ENCODE data around the gene BTG4. TPM values are rescaled to one million over a fixed set of nuclear protein-coding genes. Genes with fewer than 3 reads are reported as not detected.

The BTG4 gene
- total and polyA plus RNA-seq, 2 donors (not counting 3 experiments of a cell fraction or from before 2014, with no cell fraction given), result not detected

- intact Hi-C loops (cut with micrococcal nuclease), result no loop called here
- H3K4me2 ChIP-seq (ENCODE audit: insufficient read depth, low read length), result no peak overlapping the region
- POLR2A ChIA-PET, result no interaction called here
These were observed 11.9 kb upstream of the BTG4 start for GRCh38 chr11:111524056-111524455.

GRCh38 chr11:111523343-111523742 lies 11.2 kb upstream of the BTG4 start:
- Histone ChIP-seq H4K20me1 (replicated peaks; ENCODE audit: control insufficient read depth, extremely low read depth, insufficient read depth, low read length) (no peaks in the 10 kb centered on the region), H3K27ac (ENCODE audit: insufficient read depth, low read depth, low read length) (no peak overlapping the region), H3K79me2 (ENCODE audit: control insufficient read depth, insufficient read depth, low read length) (no peaks in the 10 kb centered on the region), H3K9me3 (replicated peaks; ENCODE audit: control insufficient read depth, insufficient read depth, low read length) (no peaks in the 10 kb centered on the region), H2AFZ (ENCODE audit: low read depth, low read length) (no peak overlapping the region), H3K4me2 (ENCODE audit: insufficient read depth, low read length) (no peak overlapping the region), H3K4me1 (ENCODE audit: control insufficient read depth, extremely low read depth, insufficient read depth, low read length) (no peaks in the 10 kb centered on the region), H3K27me3 (ENCODE audit: control insufficient read depth in 2 of 2, insufficient read depth in 2 of 2, low read length in 2 of 2) (peaks cover 2 to 11% of the 10 kb centered on the region in 2 experiments), H3K9me1 (replicated peaks; ENCODE audit: control insufficient read depth, extremely low read depth, insufficient read depth, low read length) (no peaks in the 10 kb centered on the region), H3K9ac (replicated peaks; ENCODE audit: extremely low read depth, insufficient read depth, low read length) (no peak overlapping the region), H3K36me3 (ENCODE audit: control insufficient read depth in 2 of 2, extremely low read depth in 1 of 2, insufficient read depth in 2 of 2, low read length in 2 of 2) (no peaks in the 10 kb centered on the region), H3K4me3 (replicated peaks in 1 of 3; ENCODE audit: insufficient read depth in 1 of 3, low read depth in 1 of 3, low read length in 3 of 3) (no peak overlapping the region)
- no peak for DNase-seq (ENCODE audit: low read depth, low spot score)
- intact Hi-C loops (cut with micrococcal nuclease), result no loop called here
- dilution Hi-C loops (cut with MboI; ENCODE audit: extremely low pct_ligation_motif_present, low sequenced_read_pairs), result no loop called here
- BruUV-seq (replicated peaks), result no TSS peak
- no peak for FAIRE-seq
- ChIA-PET CTCF (interaction anchor here (0.7 kb wide), 1 partner anchor 348 kb away, joined by 3 read pairs; the partner anchor contains the start of gene ALG9), POLR2A (no interaction called here)
- TF ChIP-seq FOS (IDR thresholded peaks at IDR 0.05; ENCODE audit: borderline replicate concordance, insufficient read depth, low read length) (no peak), GATA2 (IDR thresholded peaks at IDR 0.05; ENCODE audit: insufficient read depth, insufficient read length, low read depth, low read length) (no peak), POLR2AphosphoS5 (IDR thresholded peaks at IDR 0.05; ENCODE audit: insufficient read depth, low read depth, low read length) (no peak), MYC (IDR thresholded peaks at IDR 0.05; ENCODE audit: low read depth, low read length) (no peak)

More at GRCh38 chr11:111524056-111524455, 11.9 kb upstream of the BTG4 start:
- no peak overlapping the region for H3K4me3 ChIP-seq (replicated peaks in 1 of 3; ENCODE audit: insufficient read depth in 1 of 3, low read depth in 1 of 3, low read length in 3 of 3)
- H3K4me1 ChIP-seq (ENCODE audit: control insufficient read depth, extremely low read depth, insufficient read depth, low read length), result no peaks in the 10 kb centered on the region
- FAIRE-seq (no peak), DNase-seq (ENCODE audit: low read depth, low spot score) (no peak)
- CTCF ChIA-PET, result interaction anchor here (0.7 kb wide), 1 partner anchor 348 kb away, joined by 3 read pairs; the partner anchor contains the start of gene ALG9
- BruUV-seq (replicated peaks), result no TSS peak
- H3K36me3 ChIP-seq (ENCODE audit: control insufficient read depth in 2 of 2, extremely low read depth in 1 of 2, insufficient read depth in 2 of 2, low read length in 2 of 2), result no peaks in the 10 kb centered on the region
- H2AFZ ChIP-seq (ENCODE audit: low read depth, low read length), result no peak overlapping the region
- H3K79me2 ChIP-seq (ENCODE audit: control insufficient read depth, insufficient read depth, low read length), result no peaks in the 10 kb centered on the region
- H3K27me3 ChIP-seq (ENCODE audit: control insufficient read depth in 2 of 2, insufficient read depth in 2 of 2, low read length in 2 of 2), result peaks cover 2 to 11% of the 10 kb centered on the region in 2 experiments
- H3K9me3 ChIP-seq (replicated peaks; ENCODE audit: control insufficient read depth, insufficient read depth, low read length), result no peaks in the 10 kb centered on the region
- no peaks in the 10 kb centered on the region for H3K9me1 ChIP-seq (replicated peaks; ENCODE audit: control insufficient read depth, extremely low read depth, insufficient read depth, low read length)
- H4K20me1 ChIP-seq (replicated peaks; ENCODE audit: control insufficient read depth, extremely low read depth, insufficient read depth, low read length), result no peaks in the 10 kb centered on the region
- no peak overlapping the region for H3K27ac ChIP-seq (ENCODE audit: insufficient read depth, low read depth, low read length)
- dilution Hi-C loops (cut with MboI; ENCODE audit: extremely low pct_ligation_motif_present, low sequenced_read_pairs), result no loop called here
- TF ChIP-seq POLR2AphosphoS5 (IDR thresholded peaks at IDR 0.05; ENCODE audit: insufficient read depth, low read depth, low read length) (no peak), GATA2 (IDR thresholded peaks at IDR 0.05; ENCODE audit: insufficient read depth, insufficient read length, low read depth, low read length) (no peak), JUN (IDR thresholded peaks at IDR 0.05; ENCODE audit: borderline replicate concordance, insufficient read depth, insufficient read length, low read depth) (no peak), POLR2A (IDR thresholded peaks at IDR 0.05; ENCODE audit: low read depth, low read length) (no peak)
- TF ChIP-seq, protein P1, sequence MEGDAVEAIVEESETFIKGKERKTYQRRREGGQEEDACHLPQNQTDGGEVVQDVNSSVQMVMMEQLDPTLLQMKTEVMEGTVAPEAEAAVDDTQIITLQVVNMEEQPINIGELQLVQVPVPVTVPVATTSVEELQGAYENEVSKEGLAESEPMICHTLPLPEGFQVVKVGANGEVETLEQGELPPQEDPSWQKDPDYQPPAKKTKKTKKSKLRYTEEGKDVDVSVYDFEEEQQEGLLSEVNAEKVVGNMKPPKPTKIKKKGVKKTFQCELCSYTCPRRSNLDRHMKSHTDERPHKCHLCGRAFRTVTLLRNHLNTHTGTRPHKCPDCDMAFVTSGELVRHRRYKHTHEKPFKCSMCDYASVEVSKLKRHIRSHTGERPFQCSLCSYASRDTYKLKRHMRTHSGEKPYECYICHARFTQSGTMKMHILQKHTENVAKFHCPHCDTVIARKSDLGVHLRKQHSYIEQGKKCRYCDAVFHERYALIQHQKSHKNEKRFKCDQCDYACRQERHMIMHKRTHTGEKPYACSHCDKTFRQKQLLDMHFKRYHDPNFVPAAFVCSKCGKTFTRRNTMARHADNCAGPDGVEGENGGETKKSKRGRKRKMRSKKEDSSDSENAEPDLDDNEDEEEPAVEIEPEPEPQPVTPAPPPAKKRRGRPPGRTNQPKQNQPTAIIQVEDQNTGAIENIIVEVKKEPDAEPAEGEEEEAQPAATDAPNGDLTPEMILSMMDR (IDR thresholded peaks at IDR 0.05; ENCODE audit: extremely low read depth in 1 of 2, insufficient read depth in 1 of 2, low read depth in 1 of 2, low read length in 2 of 2), result no peak
- H3K9ac ChIP-seq (replicated peaks; ENCODE audit: extremely low read depth, insufficient read depth, low read length), result no peak overlapping the region
